Muscle layer of duodenum (tissue), 2 donors: ENCODE data around the gene CHRM2.

ENCODE experiments used
- H3K27ac ChIP-seq: one replicate; pipeline ENCODE4 v1.7.0; 2013; ENCODE audit warnings: mild to moderate bottlenecking, low read length
- H3K27me3 ChIP-seq: one replicate; pipeline ENCODE4 v1.7.0; 2013; ENCODE audit warnings: low read depth, mild to moderate bottlenecking, control low read depth, low read length
- H3K36me3 ChIP-seq, 2 donors: one replicate each; pipeline ENCODE4 v1.7.0; 2013; ENCODE audit warnings: low read length in 2 of 2, control low read depth in 1 of 2, mild to moderate bottlenecking in 1 of 2; ENCODE audit not compliant: insufficient read depth in 2 of 2, control insufficient read depth in 1 of 2
- H3K4me1 ChIP-seq, 2 donors: one replicate each; pipeline ENCODE4 v1.7.0; 2013; ENCODE audit warnings: low read length in 2 of 2, mild to moderate bottlenecking in 2 of 2, control low read depth in 1 of 2, moderate library complexity in 1 of 2; ENCODE audit not compliant: insufficient read depth in 2 of 2, control insufficient read depth in 1 of 2
- H3K4me3 ChIP-seq, 2 donors: one replicate each; pipeline ENCODE4 v1.7.0; 2013; ENCODE audit warnings: low read length in 2 of 2, low read depth in 1 of 2, mild to moderate bottlenecking in 1 of 2
- H3K9me3 ChIP-seq, 2 donors: one replicate each; pipeline ENCODE4 v1.7.0; 2013; ENCODE audit warnings: low read length in 2 of 2, control low read depth in 1 of 2, mild to moderate bottlenecking in 1 of 2; ENCODE audit not compliant: control insufficient read depth in 1 of 2
- donor health status: healthy.

The CHRM2 gene

DNA sequence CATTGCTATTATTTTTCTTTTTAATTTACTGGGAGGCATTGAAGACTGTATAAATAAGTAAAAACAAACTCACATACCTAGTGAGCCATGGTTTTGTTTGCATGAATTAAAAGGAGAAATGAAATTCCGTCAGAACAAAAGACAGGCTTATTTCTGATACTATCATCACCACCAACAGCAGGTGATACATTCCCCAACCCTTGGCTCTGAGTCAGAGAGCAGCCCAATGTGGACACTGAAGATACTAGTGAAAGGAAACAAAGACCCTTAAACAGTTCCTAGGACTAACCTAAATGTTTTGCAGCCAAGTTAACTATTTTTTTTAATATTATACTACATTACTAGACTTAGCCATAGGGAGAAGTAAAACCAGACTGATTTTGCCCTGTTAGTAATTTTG is 31.6 kb downstream of the CHRM2 start:
- no peaks in the 10 kb centered on the region for H3K9me3 ChIP-seq
- no peaks in the 10 kb centered on the region for H3K4me1 ChIP-seq
- H3K4me3 ChIP-seq = no peak overlapping the region
- H3K27ac ChIP-seq = no peak overlapping the region
- no peaks in the 10 kb centered on the region for H3K36me3 ChIP-seq
- no peaks in the 10 kb centered on the region for H3K27me3 ChIP-seq

DNA sequence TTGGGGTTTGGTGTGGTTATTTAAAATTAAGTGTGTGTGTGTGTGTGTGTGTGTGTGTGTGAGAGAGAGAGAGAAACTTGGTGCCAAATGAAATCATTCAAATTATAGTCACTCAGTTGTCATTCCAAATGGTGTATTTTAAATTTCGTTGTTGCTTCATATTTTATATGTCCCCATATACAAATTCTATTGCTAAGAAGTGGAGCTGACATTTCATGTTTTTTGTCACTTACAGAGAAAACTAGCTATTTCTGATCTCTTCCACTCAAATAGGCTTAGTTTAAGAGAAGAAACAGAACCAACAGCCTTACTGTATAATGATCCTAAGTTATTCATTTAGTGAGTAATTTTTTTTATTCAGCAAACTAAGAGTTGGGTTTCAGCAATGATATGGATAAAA is 42.3 kb downstream of the CHRM2 start:
- no peak overlapping the region for H3K4me3 ChIP-seq
- H3K27me3 ChIP-seq = no peaks in the 10 kb centered on the region
- H3K27ac ChIP-seq = no peak overlapping the region
- no peaks in the 10 kb centered on the region for H3K9me3 ChIP-seq
- H3K36me3 ChIP-seq = no peaks in the 10 kb centered on the region
- H3K4me1 ChIP-seq = no peaks in the 10 kb centered on the region

DNA sequence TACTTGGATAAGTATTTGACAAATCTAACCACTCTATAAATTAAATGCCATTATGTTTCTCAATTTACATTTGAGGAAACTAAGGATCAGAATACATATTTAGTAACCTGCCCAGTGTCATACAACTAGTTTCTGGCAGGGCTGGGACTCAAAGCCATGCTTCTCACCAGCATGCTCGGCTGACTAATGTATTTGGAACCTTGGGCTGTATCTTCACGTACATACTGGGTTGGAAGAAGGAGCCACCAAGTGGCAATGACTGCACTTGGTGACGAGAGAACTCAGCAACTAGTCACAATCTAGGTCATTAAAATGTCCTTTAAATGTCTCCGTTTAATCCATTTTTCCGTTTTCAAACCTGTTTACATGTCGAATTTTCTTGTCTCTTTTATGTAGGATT is 42.9 kb downstream of the CHRM2 start:
- Histone ChIP-seq H3K4me3 (no peak overlapping the region), H3K9me3 (no peaks in the 10 kb centered on the region), H3K27ac (no peak overlapping the region), H3K4me1 (no peaks in the 10 kb centered on the region), H3K36me3 (no peaks in the 10 kb centered on the region), H3K27me3 (no peaks in the 10 kb centered on the region)

- Histone ChIP-seq H3K36me3 (no peaks in the 10 kb centered on the region), H3K4me3 (no peak overlapping the region), H3K27me3 (no peaks in the 10 kb centered on the region), H3K4me1 (no peaks in the 10 kb centered on the region), H3K9me3 (no peaks in the 10 kb centered on the region), H3K27ac (no peak overlapping the region)
Measured at GRCh38 chr7:136912339-136912738, 43.9 kb downstream of the CHRM2 start.

- H3K9me3 ChIP-seq = no peaks in the 10 kb centered on the region
- H3K27ac ChIP-seq = no peak overlapping the region
- no peak overlapping the region for H3K4me3 ChIP-seq
- no peaks in the 10 kb centered on the region for H3K36me3 ChIP-seq
- no peaks in the 10 kb centered on the region for H3K27me3 ChIP-seq
- H3K4me1 ChIP-seq = no peaks in the 10 kb centered on the region
Measured at GRCh38 chr7:136914016-136914415, 45.6 kb downstream of the CHRM2 start.

DNA sequence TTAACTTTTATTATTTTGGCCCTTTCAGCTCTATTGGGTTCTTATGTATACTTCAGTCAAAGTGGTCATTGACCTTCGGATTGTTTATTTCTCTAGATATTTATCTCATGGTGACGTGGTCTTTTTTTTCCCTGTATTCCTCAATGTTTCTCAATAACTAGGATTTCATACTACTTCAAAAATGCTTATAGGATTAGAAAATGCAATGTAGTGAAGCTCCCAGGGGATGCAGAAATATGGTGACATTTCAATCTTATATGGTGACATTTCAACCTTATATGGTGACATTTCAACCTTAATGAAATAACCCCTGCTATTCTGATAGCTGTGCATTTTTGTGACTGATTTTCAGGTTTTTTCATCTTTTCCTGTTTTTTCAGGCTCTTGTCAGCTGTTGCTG is 51.4 kb downstream of the CHRM2 start:
- Histone ChIP-seq H3K9me3 (no peaks in the 10 kb centered on the region), H3K27me3 (no peaks in the 10 kb centered on the region), H3K4me1 (peaks cover 0 to 15% of the 10 kb centered on the region in 2 donors), H3K36me3 (no peaks in the 10 kb centered on the region), H3K4me3 (no peak overlapping the region), H3K27ac (no peak overlapping the region)

- no peaks in the 10 kb centered on the region for H3K27me3 ChIP-seq
- H3K9me3 ChIP-seq = no peaks in the 10 kb centered on the region
- no peak overlapping the region for H3K4me3 ChIP-seq
- H3K36me3 ChIP-seq = no peaks in the 10 kb centered on the region
- H3K27ac ChIP-seq = no peak overlapping the region
- peaks cover 0 to 27% of the 10 kb centered on the region in 2 donors for H3K4me1 ChIP-seq
Measured at GRCh38 chr7:136923111-136923667, 54.7 kb downstream of the CHRM2 start.

DNA sequence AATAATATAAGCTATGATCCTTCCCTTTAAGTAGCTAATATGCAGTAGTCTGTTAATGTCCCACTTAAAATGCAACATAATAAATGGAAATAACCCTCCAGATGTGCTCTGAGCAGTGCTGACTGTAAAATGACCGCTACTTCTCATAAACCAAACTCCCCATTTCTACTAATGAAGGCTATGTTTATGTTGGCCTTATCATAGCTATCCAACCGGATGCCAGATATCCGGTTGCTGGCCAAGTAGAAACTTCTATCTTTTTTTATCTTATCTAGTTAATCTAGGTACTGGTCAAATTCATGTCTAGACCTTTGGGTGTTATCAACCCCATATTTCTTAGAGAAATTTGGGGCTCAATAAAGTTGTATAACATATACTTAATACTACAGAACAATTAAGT is 56.6 kb downstream of the CHRM2 start:
- Histone ChIP-seq H3K4me1 (peaks cover 0 to 27% of the 10 kb centered on the region in 2 donors), H3K27me3 (no peaks in the 10 kb centered on the region), H3K9me3 (no peaks in the 10 kb centered on the region), H3K4me3 (no peak overlapping the region), H3K36me3 (no peaks in the 10 kb centered on the region), H3K27ac (no peak overlapping the region)

- Histone ChIP-seq H3K9me3 (no peaks in the 10 kb centered on the region), H3K36me3 (no peaks in the 10 kb centered on the region), H3K27me3 (no peaks in the 10 kb centered on the region), H3K27ac (no peak overlapping the region), H3K4me1 (peaks cover 0 to 27% of the 10 kb centered on the region in 2 donors), H3K4me3 (no peak overlapping the region)
Measured at GRCh38 chr7:136925556-136925955, 57.1 kb downstream of the CHRM2 start.

- no peaks in the 10 kb centered on the region for H3K4me1 ChIP-seq
- no peaks in the 10 kb centered on the region for H3K27me3 ChIP-seq
- H3K4me3 ChIP-seq = no peak overlapping the region
- H3K27ac ChIP-seq = no peak overlapping the region
- H3K36me3 ChIP-seq = no peaks in the 10 kb centered on the region
- H3K9me3 ChIP-seq = no peaks in the 10 kb centered on the region
Measured at GRCh38 chr7:136931169-136931867, 62.9 kb downstream of the CHRM2 start.

DNA sequence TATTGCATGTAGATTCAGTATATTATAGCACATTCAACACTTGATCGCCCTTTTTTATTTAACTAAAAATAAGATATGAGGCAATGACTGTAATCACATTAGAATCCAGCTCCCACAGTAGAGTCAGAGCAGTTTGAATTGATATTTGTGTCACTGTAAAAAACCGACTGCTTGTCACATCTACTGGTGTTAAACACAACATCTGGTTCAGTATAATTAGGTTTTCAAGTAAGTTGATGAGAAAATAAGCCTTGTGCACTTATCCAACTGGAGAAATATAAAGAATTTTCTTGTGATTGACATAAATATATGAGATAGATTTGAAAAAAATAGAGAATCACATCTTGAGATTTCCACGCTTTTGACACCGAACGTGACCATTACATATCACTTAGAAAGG is 69.0 kb downstream of the CHRM2 start:
- H3K36me3 ChIP-seq = no peaks in the 10 kb centered on the region
- H3K27me3 ChIP-seq = no peaks in the 10 kb centered on the region
- peaks cover 0 to 12% of the 10 kb centered on the region in 2 donors for H3K4me1 ChIP-seq
- H3K27ac ChIP-seq = no peak overlapping the region
- H3K4me3 ChIP-seq = no peak overlapping the region
- no peaks in the 10 kb centered on the region for H3K9me3 ChIP-seq

GRCh38 chr7:136938476-136938875 is 70.0 kb downstream of the CHRM2 start:
- H3K9me3 ChIP-seq = no peaks in the 10 kb centered on the region
- H3K4me1 ChIP-seq = peaks cover 0 to 13% of the 10 kb centered on the region in 2 donors
- no peaks in the 10 kb centered on the region for H3K36me3 ChIP-seq
- no peak overlapping the region for H3K27ac ChIP-seq
- H3K27me3 ChIP-seq = no peaks in the 10 kb centered on the region
- H3K4me3 ChIP-seq = no peak overlapping the region
